ENCODE measurements around the gene NKX6-1. TPM values are rescaled to one million over a fixed set of nuclear protein-coding genes. Genes with fewer than 3 reads are reported as not detected.

The NKX6-1 gene
- total RNA-seq, 2 experiments from 2014 or later = not detected

GRCh38 chr4:84479663-84480062 lies 19.4 kb downstream of the NKX6-1 start:
- CTCF ChIA-PET (ENCODE audit: unreplicated experiment) = no interaction called here
- Histone ChIP-seq H4K20me1 (ENCODE audit: insufficient read depth, low read length) (no peaks in the 10 kb centered on the region; the same call in 1 of the 2 replicates), H3K36me3 (ENCODE audit: insufficient read depth, low read length) (no peaks in the 10 kb centered on the region), H3K4me3 (ENCODE audit: low read depth, low read length, poor library complexity, severe bottlenecking) (no peak overlapping the region), H3K9me3 (ENCODE audit: low read length) (no peaks in the 10 kb centered on the region), H3K9me2 (ENCODE audit: insufficient read depth, low read length) (no peaks in the 10 kb centered on the region), H3K4me1 (ENCODE audit: insufficient read depth, low read length, poor library complexity, severe bottlenecking) (no peaks in the 10 kb centered on the region), H3K79me2 (ENCODE audit: insufficient read depth, low read depth, low read length) (no peaks in the 10 kb centered on the region), H2AFZ (ENCODE audit: low read length) (no peak overlapping the region), H3K4me2 (ENCODE audit: low read length) (no peak overlapping the region), H3K27ac (ENCODE audit: low read depth, low read length, poor library complexity, severe bottlenecking) (no peak overlapping the region)
- intact Hi-C loops (cut with micrococcal nuclease; ENCODE audit: unreplicated experiment) = no loop called here
- POLR2A ChIA-PET = no interaction called here
- DNase-seq (ENCODE audit: low spot score) = no peak
- no peak for TF ChIP-seq CTCF (conservative IDR thresholded peaks at IDR 0.05; ENCODE audit: low read length)
- TF ChIP-seq EZH2phosphoT487 (IDR thresholded peaks at IDR 0.05; ENCODE audit: borderline replicate concordance, low read depth, low read length) = no peak
- BruUV-seq (replicated peaks) = no TSS peak

GRCh38 chr4:84477738-84478137 lies 21.4 kb downstream of the NKX6-1 start:
- ChIA-PET CTCF (ENCODE audit: unreplicated experiment) (no interaction called here), POLR2A (interaction anchor here (1.3 kb wide), 1 partner anchor 10 kb away, joined by 4 read pairs; no protein-coding TSS in a partner anchor)
- BruUV-seq (replicated peaks) = no TSS peak
- Histone ChIP-seq H4K20me1 (ENCODE audit: insufficient read depth, low read length) (no peaks in the 10 kb centered on the region; the same call in 1 of the 2 replicates), H3K4me2 (ENCODE audit: low read length) (no peak overlapping the region), H3K4me1 (ENCODE audit: insufficient read depth, low read length, poor library complexity, severe bottlenecking) (no peaks in the 10 kb centered on the region), H3K4me3 (ENCODE audit: low read depth, low read length, poor library complexity, severe bottlenecking) (no peak overlapping the region), H3K79me2 (ENCODE audit: insufficient read depth, low read depth, low read length) (no peaks in the 10 kb centered on the region), H3K36me3 (ENCODE audit: insufficient read depth, low read length) (no peaks in the 10 kb centered on the region), H3K9me3 (ENCODE audit: low read length) (no peaks in the 10 kb centered on the region), H3K9me2 (ENCODE audit: insufficient read depth, low read length) (no peaks in the 10 kb centered on the region), H2AFZ (ENCODE audit: low read length) (no peak overlapping the region), H3K27ac (ENCODE audit: low read depth, low read length, poor library complexity, severe bottlenecking) (no peak overlapping the region)
- TF ChIP-seq CTCF (conservative IDR thresholded peaks at IDR 0.05; ENCODE audit: low read length) = no peak
- no peak for TF ChIP-seq EZH2phosphoT487 (IDR thresholded peaks at IDR 0.05; ENCODE audit: borderline replicate concordance, low read depth, low read length)
- intact Hi-C loops (cut with micrococcal nuclease; ENCODE audit: unreplicated experiment) = no loop called here
- DNase-seq (ENCODE audit: low spot score) = no peak

GRCh38 chr4:84474107-84474506 lies 25.0 kb downstream of the NKX6-1 start:
- no peak overlapping the region for H3K4me3 ChIP-seq (ENCODE audit: low read depth, low read length, poor library complexity, severe bottlenecking)
- H3K4me2 ChIP-seq (ENCODE audit: low read length) = no peak overlapping the region
- no TSS peak for BruUV-seq (replicated peaks)
- CTCF ChIA-PET (ENCODE audit: unreplicated experiment) = no interaction called here
- H3K36me3 ChIP-seq (ENCODE audit: insufficient read depth, low read length) = no peaks in the 10 kb centered on the region
- POLR2A ChIA-PET = no interaction called here
- H3K27ac ChIP-seq (ENCODE audit: low read depth, low read length, poor library complexity, severe bottlenecking) = no peak overlapping the region
- H3K4me1 ChIP-seq (ENCODE audit: insufficient read depth, low read length, poor library complexity, severe bottlenecking) = no peaks in the 10 kb centered on the region
- no peaks in the 10 kb centered on the region for H3K9me2 ChIP-seq (ENCODE audit: insufficient read depth, low read length)
- TF ChIP-seq EZH2phosphoT487 (IDR thresholded peaks at IDR 0.05; ENCODE audit: borderline replicate concordance, low read depth, low read length) (no peak), CTCF (conservative IDR thresholded peaks at IDR 0.05; ENCODE audit: low read length) (no peak)
- H3K9me3 ChIP-seq (ENCODE audit: low read length) = no peaks in the 10 kb centered on the region
- H4K20me1 ChIP-seq (ENCODE audit: insufficient read depth, low read length) = no peaks in the 10 kb centered on the region; the same call in 1 of the 2 replicates
- H3K79me2 ChIP-seq (ENCODE audit: insufficient read depth, low read depth, low read length) = no peaks in the 10 kb centered on the region
- no peak for DNase-seq (ENCODE audit: low spot score)
- H2AFZ ChIP-seq (ENCODE audit: low read length) = no peak overlapping the region
- intact Hi-C loops (cut with micrococcal nuclease; ENCODE audit: unreplicated experiment) = no loop called here

Measured in OCI-LY7 (cell line).